A549 (cell line): ENCODE results near the gene OAS1.

Experiments
- BHLHE40 ChIP-seq: IDR thresholded peaks from 2 replicates; pipeline ENCODE4 v1.6.1; 2012; ENCODE audit warnings: low read depth, low read length, inconsistent platforms
- CHD4 ChIP-seq: fragments of 200-600 bp; sonication (generic); IDR thresholded peaks from 2 replicates; pipeline ENCODE4 v1.6.1; 2016; ENCODE audit warnings: antibody characterized with exemption, mild to moderate bottlenecking, borderline replicate concordance
- CTCF ChIP-seq: fragments of >200 bp; sonication (Bioruptor Twin); formaldehyde crosslinking; IDR thresholded peaks from 3 replicates; pipeline ENCODE4 v1.5.1; 2016
- EP300 ChIP-seq, 2 experiments: fragments of >200 bp; sonication (Bioruptor Twin); formaldehyde crosslinking; IDR thresholded peaks; 2 replicates in 1 of 2; 3 replicates in 1 of 2; pipeline ENCODE4 v1.6.1; 2016 to 2017
- GATA3 ChIP-seq: IDR thresholded peaks from 2 replicates; pipeline ENCODE4 v1.6.1; 2012; ENCODE audit warnings: borderline replicate concordance
- JUNB ChIP-seq: fragments of >200 bp; sonication (Bioruptor Twin); formaldehyde crosslinking; IDR thresholded peaks from 2 replicates; pipeline ENCODE4 v1.6.1; 2016
- MAFK ChIP-seq: fragments of 450-650 bp; IDR thresholded peaks from 2 replicates; pipeline ENCODE4 v1.6.1; 2014; ENCODE audit not compliant: partially characterized antibody
- MAX ChIP-seq: IDR thresholded peaks from 2 replicates; pipeline ENCODE4 v1.6.1; 2012
- PBX3 ChIP-seq: IDR thresholded peaks from 2 replicates; pipeline ENCODE4 v1.6.1; 2012
- POLR2A ChIP-seq: IDR thresholded peaks from 2 replicates; pipeline ENCODE4 v1.6.1; 2012; ENCODE audit warnings: mild to moderate bottlenecking, low read length
- USF2 ChIP-seq: fragments of 450-650 bp; IDR thresholded peaks from 2 replicates; pipeline ENCODE4 v1.6.1; 2014; ENCODE audit warnings: antibody characterized with exemption

GRCh38 chr12:112868459-112869041, 38.2 kb upstream of the OAS1 start:
- TF ChIP-seq BHLHE40, result no peak
- no peak for TF ChIP-seq MAFK
- TF ChIP-seq EP300 (IDR thresholded peaks at IDR 0.05), result no peak
- TF ChIP-seq CTCF, result no peak
- no peak for TF ChIP-seq USF2
- no peak for TF ChIP-seq PBX3
- TF ChIP-seq POLR2A, result no peak
- no peak for TF ChIP-seq MAX
- no peak for TF ChIP-seq GATA3
- TF ChIP-seq JUNB, result no peak
- TF ChIP-seq CHD4, result no peak
